Measurements from ENCODE around the gene OAS1.

GRCh38 chr12:112868459-112869041 is 38.2 kb upstream of the OAS1 start:
- TF ChIP-seq SIN3A (conservative IDR thresholded peaks at IDR 0.05 in 1 of 2, IDR thresholded peaks at IDR 0.05 in 1 of 2; ENCODE audit: low read depth in 1 of 2, low read length in 2 of 2) = peak; percentile 70 to 78; a peak in 2 of 4 replicates
- TF ChIP-seq SAP30 (IDR thresholded peaks at IDR 0.05; ENCODE audit: insufficient read depth, insufficient replicate concordance, low read length) = no peak
- no peak for TF ChIP-seq CTCF (IDR thresholded peaks at IDR 0.05; ENCODE audit: control extremely low read depth in 1 of 3, insufficient read depth in 1 of 3, low read depth in 1 of 3, low read length in 3 of 3)
- no peak for TF ChIP-seq EZH2 (IDR thresholded peaks at IDR 0.05; ENCODE audit: low read depth, low read length, severe bottlenecking)
- no peak for TF ChIP-seq CREB1 (IDR thresholded peaks at IDR 0.05)
- TF ChIP-seq SUZ12 (IDR thresholded peaks at IDR 0.05; ENCODE audit: low read length) = no peak
- 0 out of 2 replicates have a peak, but pooled peaks have one; percentile 37 for TF ChIP-seq ATF2 (IDR thresholded peaks at IDR 0.05; ENCODE audit: low read length)
- 0 out of 2 replicates have a peak, but pooled peaks have one; percentile 21 for TF ChIP-seq MAX (IDR thresholded peaks at IDR 0.05)
- TF ChIP-seq POLR2AphosphoS5 (IDR thresholded peaks at IDR 0.05; ENCODE audit: low read depth, low read length) = no peak
- no peak for TF ChIP-seq GTF2F1 (IDR thresholded peaks at IDR 0.05; ENCODE audit: borderline replicate concordance, low read depth, low read length)
- TF ChIP-seq CHD1 (IDR thresholded peaks at IDR 0.05; ENCODE audit: low read depth, low read length) = no peak
- no peak for TF ChIP-seq TBP (IDR thresholded peaks at IDR 0.05; ENCODE audit: low read depth, low read length)
